ENCODE results near the gene CCDC179. TPM values are rescaled to one million over a fixed set of nuclear protein-coding genes. Genes with fewer than 3 reads are reported as not detected.
A peak's percentile ranks its signal among the peaks of the same experiment; 100 is the strongest.

Gene CCDC179
- total and polyA plus RNA-seq, 10 of the 15 experiments (the other 5 are each of a cell fraction or from before 2014, with no cell fraction given), result 0.16 TPM; not detected in 9

- peak; percentile 100 for ATAC-seq
- intact Hi-C loops (cut with micrococcal nuclease; ENCODE audit: unreplicated experiment) (loop anchor here (5.0 to 10.0 kb wide), 3 partner anchors 146 to 659 kb away; no protein-coding TSS in a partner anchor), in situ Hi-C loops (cut with MboI) (no loop called here)
- ChIA-PET POLR2A (no interaction called here), SMC1A (ENCODE audit: uncharacterized antibody, unreplicated experiment) (interaction anchor here (0.7 to 4.0 kb wide), 32 partner anchors 9 to 680 kb away, joined by 3 to 30 read pairs (median 4); partner anchors contain the start of gene SVIP), RAD21 (ENCODE audit: unreplicated experiment) (interaction anchor here (0.5 to 2.5 kb wide), 20 partner anchors 8 to 838 kb away, joined by 3 to 13 read pairs (median 4); partner anchors contain the start of genes CCDC179 and SVIP), CTCF (interaction anchor here (0.7 to 4.4 kb wide), 50 partner anchors 9 to 1510 kb away, joined by 3 to 45 read pairs (median 4); partner anchors contain the start of gene SVIP)
- no peaks in the 10 kb centered on the region for H3K27me3 ChIP-seq (replicated peaks in 1 of 2; ENCODE audit: control insufficient read depth in 2 of 2, insufficient read depth in 2 of 2, low read length in 1 of 2)
- no peaks in the 10 kb centered on the region for H3K9me3 ChIP-seq (replicated peaks; ENCODE audit: control insufficient read depth, insufficient read depth, low read length)
- no peaks in the 10 kb centered on the region for H4K20me1 ChIP-seq (ENCODE audit: control insufficient read depth, insufficient read depth)
- no peak overlapping the region for H3K4me3 ChIP-seq
- H3K79me2 ChIP-seq (ENCODE audit: control insufficient read depth, insufficient read depth, low read length), result no peaks in the 10 kb centered on the region
- no TSS peak for BruUV-seq (replicated peaks)
- no peaks in the 10 kb centered on the region for H3K4me1 ChIP-seq (ENCODE audit: control insufficient read depth, insufficient read depth, low read length)
- DNase-seq (ENCODE audit: low read depth, low spot score), result peak; percentile 38
- no peak overlapping the region for H2AFZ ChIP-seq (ENCODE audit: control insufficient read depth, low read depth, low read length)
- peak; percentile 93 for FAIRE-seq
- no peak overlapping the region for H3K4me2 ChIP-seq (ENCODE audit: control insufficient read depth, insufficient read depth)
- H3K36me3 ChIP-seq (ENCODE audit: control insufficient read depth in 2 of 2, insufficient read depth in 2 of 2, low read length in 1 of 2), result no peaks in the 10 kb centered on the region
- no peak overlapping the region for H3K27ac ChIP-seq (ENCODE audit: control insufficient read depth, insufficient read depth)
- whole genome bisulfite sequencing (ENCODE audit: insufficient coverage, insufficient replicate concordance, low lambda C conversion rate, missing lambda C conversion rate), result 0% methylated on average over 2 of the region's 2 CpGs
- H3K9ac ChIP-seq (ENCODE audit: control insufficient read depth, insufficient read depth, low read length), result no peak overlapping the region
- TF ChIP-seq SPI1 (IDR thresholded peaks at IDR 0.05; ENCODE audit: borderline replicate concordance, insufficient read depth, low read depth, low read length) (no peak), TCF12 (IDR thresholded peaks at IDR 0.05; ENCODE audit: low read depth, low read length) (no peak), USF1 (IDR thresholded peaks at IDR 0.05; ENCODE audit: borderline replicate concordance, extremely low read length, insufficient read depth, low read depth, low read length) (no peak), ZBTB4 (CRISPR knock-in tag; IDR thresholded peaks at IDR 0.05) (no peak), ZNF24 (IDR thresholded peaks at IDR 0.05) (peak; percentile 13; the same call in 1 of the 2 replicates), NFIC (IDR thresholded peaks at IDR 0.05; ENCODE audit: low read depth, low read length) (no peak), NKRF (conservative IDR thresholded peaks at IDR 0.05) (no peak), CBFB (IDR thresholded peaks at IDR 0.05; ENCODE audit: low read depth) (no peak), ETV6 (conservative IDR thresholded peaks at IDR 0.05 in 1 of 2, IDR thresholded peaks at IDR 0.05 in 1 of 2; ENCODE audit: borderline replicate concordance in 1 of 2, low read depth in 1 of 2) (no peak), NFYB (IDR thresholded peaks at IDR 0.05; ENCODE audit: insufficient read depth, low read depth, low read length) (no peak), MYC (IDR thresholded peaks at IDR 0.05; ENCODE audit: insufficient read depth, insufficient read length, insufficient replicate concordance, low read length, severe bottlenecking) (no peak), GABPA (IDR thresholded peaks at IDR 0.05; ENCODE audit: low read depth) (no peak), TCF3 (IDR thresholded peaks at IDR 0.05; ENCODE audit: borderline replicate concordance, insufficient read depth, low read depth, low read length) (no peak), JUNB (IDR thresholded peaks at IDR 0.05) (no peak), STAT1 (conservative IDR thresholded peaks at IDR 0.05) (no peak), ATF3 (IDR thresholded peaks at IDR 0.05; ENCODE audit: borderline replicate concordance, extremely low read depth, low read depth, low read length) (no peak)
Measured at GRCh38 chr11:22875869-22876473, 15.7 kb upstream of the CCDC179 start.
